ENCODE measurements around the gene JPH2.
"Not testable (repeated sequence)": the region's sequence is repeated elsewhere in the genome, so short reads cannot be mapped to it uniquely, and the experiment has no call there.

DNA sequence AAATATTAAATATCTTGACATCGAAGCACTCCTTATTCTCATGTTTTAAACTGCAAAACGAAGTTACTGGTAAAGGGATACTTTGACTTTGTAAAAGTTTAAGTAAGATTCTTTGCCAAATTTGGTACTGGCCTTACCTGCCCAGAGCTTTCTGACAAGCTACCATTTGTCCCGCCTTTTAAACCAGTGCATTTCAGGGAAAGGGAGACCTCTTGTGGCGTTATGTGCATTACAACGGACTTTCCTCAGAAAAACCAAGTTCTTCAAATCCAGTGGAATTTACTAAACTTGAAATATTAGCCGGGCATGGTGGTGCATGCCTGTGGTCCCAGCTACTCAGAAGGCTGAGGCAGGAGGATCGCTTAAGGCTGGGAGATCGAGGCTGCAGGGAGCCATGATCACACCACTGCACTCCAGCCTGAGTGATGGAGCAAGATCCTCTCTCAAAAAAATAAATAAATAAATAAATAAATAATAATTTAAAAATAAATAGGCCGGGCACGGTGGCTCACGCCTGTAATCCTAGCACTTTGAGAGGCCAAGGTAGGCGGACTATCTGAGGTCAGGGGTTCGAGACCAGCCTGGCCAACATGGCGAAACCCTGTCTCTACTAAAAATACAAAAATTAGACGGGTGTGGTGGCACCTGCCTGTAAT is 3.3 kb upstream of the JPH2 start:
- TF ChIP-seq, protein P1, sequence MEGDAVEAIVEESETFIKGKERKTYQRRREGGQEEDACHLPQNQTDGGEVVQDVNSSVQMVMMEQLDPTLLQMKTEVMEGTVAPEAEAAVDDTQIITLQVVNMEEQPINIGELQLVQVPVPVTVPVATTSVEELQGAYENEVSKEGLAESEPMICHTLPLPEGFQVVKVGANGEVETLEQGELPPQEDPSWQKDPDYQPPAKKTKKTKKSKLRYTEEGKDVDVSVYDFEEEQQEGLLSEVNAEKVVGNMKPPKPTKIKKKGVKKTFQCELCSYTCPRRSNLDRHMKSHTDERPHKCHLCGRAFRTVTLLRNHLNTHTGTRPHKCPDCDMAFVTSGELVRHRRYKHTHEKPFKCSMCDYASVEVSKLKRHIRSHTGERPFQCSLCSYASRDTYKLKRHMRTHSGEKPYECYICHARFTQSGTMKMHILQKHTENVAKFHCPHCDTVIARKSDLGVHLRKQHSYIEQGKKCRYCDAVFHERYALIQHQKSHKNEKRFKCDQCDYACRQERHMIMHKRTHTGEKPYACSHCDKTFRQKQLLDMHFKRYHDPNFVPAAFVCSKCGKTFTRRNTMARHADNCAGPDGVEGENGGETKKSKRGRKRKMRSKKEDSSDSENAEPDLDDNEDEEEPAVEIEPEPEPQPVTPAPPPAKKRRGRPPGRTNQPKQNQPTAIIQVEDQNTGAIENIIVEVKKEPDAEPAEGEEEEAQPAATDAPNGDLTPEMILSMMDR (IDR thresholded peaks at IDR 0.05; ENCODE audit: low read length), result peak; percentile 74
- not testable (repeated sequence) for TF ChIP-seq EZH2 (optimal IDR thresholded peaks at IDR 0.05; ENCODE audit: low read depth, low read length); EZH2phosphoT487 (IDR thresholded peaks at IDR 0.05; ENCODE audit: low read length)
